GM12878 (cell line): ENCODE measurements around the gene CLIP2. TPM values are rescaled to one million over a fixed set of nuclear protein-coding genes. Genes with fewer than 3 reads are reported as not detected.

Experiments used
- ATAC-seq: fragments of 200-7000 bp; cut with Tn5 transposase; 3 replicates; pipeline ENCODE4 v1.9.1; 2020; ENCODE audit warnings: mild to moderate bottlenecking, moderate library complexity
- BruUV-seq: library from RNA; stranded (reverse); fragments of 400-500 nt; replicated peaks from 2 replicates; lab custom pipeline; 2021; lab: Mats Ljungman, UMichigan
- CTCF ChIA-PET: fragments of 300-600 bp; sonication (Branson Sonifier 250); formaldehyde crosslinking; extraction: SDS; loops from one replicate; lab custom pipeline; 2021; ENCODE audit warnings: inconsistent platforms; lab: Yijun Ruan, JAX
- POLR2A ChIA-PET: fragments of 350-600 bp; formaldehyde crosslinking; extraction: SDS; loops from one replicate; lab custom pipeline; 2021; ENCODE audit warnings: inconsistent platforms; lab: Charles Lee
- RAD21 ChIA-PET: fragments of 300-600 bp; sonication (Branson Sonifier 250); formaldehyde crosslinking; loops from one replicate; lab custom pipeline; 2023; ENCODE audit warnings: antibody characterized with exemption; ENCODE audit not compliant: unreplicated experiment; lab: Charles Lee
- SMC1A ChIA-PET: fragments of 300-600 bp; sonication (Branson Sonifier 250); formaldehyde crosslinking; loops from one replicate; lab custom pipeline; 2023; ENCODE audit not compliant: unreplicated experiment, uncharacterized antibody; lab: Charles Lee
- DNase-seq: peaks from one replicate; pipeline ENCODE4 v3.0.0-alpha.2; 2011; ENCODE audit warnings: low read depth, low spot score
- FAIRE-seq: peaks from 3 replicates; lab custom pipeline; 2011; peaks lifted over from hg19 to GRCh38; lab: Jason Lieb, UNC
- H2AFZ ChIP-seq: 2 replicates; pipeline ENCODE4 v1.6.0; 2011; ENCODE audit warnings: low read depth, low read length, control low read depth; ENCODE audit not compliant: control insufficient read depth
- H3K27ac ChIP-seq: 2 replicates; pipeline ENCODE4 v1.5.1; 2011; ENCODE audit warnings: control low read depth; ENCODE audit not compliant: control insufficient read depth, insufficient read depth
- H3K27me3 ChIP-seq, 2 experiments: replicated peaks in 1 of 2; 2 replicates each; pipeline versions ENCODE4 v1.6.0 to v1.6.1; 2011; ENCODE audit warnings: low read length in 1 of 2; ENCODE audit not compliant: control insufficient read depth in 2 of 2, insufficient read depth in 2 of 2
- H3K36me3 ChIP-seq, 2 experiments: 2 replicates each; pipeline ENCODE4 v1.5.1; 2011; ENCODE audit warnings: low read length in 1 of 2; ENCODE audit not compliant: control insufficient read depth in 2 of 2, insufficient read depth in 2 of 2
- H3K4me1 ChIP-seq: 2 replicates; pipeline ENCODE4 v1.6.1; 2011; ENCODE audit warnings: mild to moderate bottlenecking, low read length, moderate library complexity, mixed read lengths; ENCODE audit not compliant: control insufficient read depth, insufficient read depth
- H3K4me2 ChIP-seq: 2 replicates; pipeline ENCODE4 v1.6.0; 2011; ENCODE audit warnings: control low read depth; ENCODE audit not compliant: control insufficient read depth, insufficient read depth
- H3K4me3 ChIP-seq: fragments of 200-600 bp; sonication (generic); 2 replicates; pipeline ENCODE4 v1.5.1; 2016
- H3K79me2 ChIP-seq: 2 replicates; pipeline ENCODE4 v1.6.0; 2011; ENCODE audit warnings: low read length; ENCODE audit not compliant: control insufficient read depth, insufficient read depth
- H3K9ac ChIP-seq: 2 replicates; pipeline ENCODE4 v1.8.0; 2011; ENCODE audit warnings: low read length, control low read depth, mixed read lengths; ENCODE audit not compliant: control insufficient read depth, insufficient read depth
- H3K9me3 ChIP-seq: replicated peaks from 3 replicates; pipeline ENCODE4 v1.5.1; 2011; ENCODE audit warnings: mild to moderate bottlenecking, low read length; ENCODE audit not compliant: control insufficient read depth, insufficient read depth
- H4K20me1 ChIP-seq: 2 replicates; pipeline ENCODE4 v1.6.0; 2011; ENCODE audit not compliant: control insufficient read depth, insufficient read depth
- ATF2 ChIP-seq: IDR thresholded peaks from 2 replicates; pipeline ENCODE4 v1.6.1; 2012; ENCODE audit warnings: low read length, inconsistent platforms
- ATF7 ChIP-seq: fragments of 450-650 bp; IDR thresholded peaks from 2 replicates; pipeline ENCODE4 v1.6.1; 2016; ENCODE audit warnings: low read depth, mild to moderate bottlenecking
- BHLHE40 ChIP-seq, 2 experiments: fragments of 450-650 bp in 1 of 2; IDR thresholded peaks; 2 replicates each; pipeline ENCODE4 v1.6.1; 2011 to 2017; ENCODE audit warnings: low read depth in 2 of 2, borderline replicate concordance in 1 of 2, improper control_type of control experiment in 1 of 2, low read length in 1 of 2, mild to moderate bottlenecking in 1 of 2
- CBFB ChIP-seq: IDR thresholded peaks from 2 replicates; pipeline ENCODE4 v1.6.1; 2016; ENCODE audit warnings: antibody characterized with exemption, low read depth
- CREB1 ChIP-seq: IDR thresholded peaks from 2 replicates; pipeline ENCODE4 v1.6.1; 2012; ENCODE audit warnings: low read depth, mild to moderate bottlenecking, inconsistent platforms
- JUND ChIP-seq: IDR thresholded peaks from 2 replicates; pipeline ENCODE4 v1.6.1; 2012; ENCODE audit warnings: low read depth, mild to moderate bottlenecking, low read length, improper control_type of control experiment, moderate library complexity
- MTA2 ChIP-seq: fragments of 450-650 bp; IDR thresholded peaks from 2 replicates; pipeline ENCODE4 v1.6.1; 2016; ENCODE audit warnings: low read depth, mild to moderate bottlenecking, moderate library complexity
- NR2F1 ChIP-seq: fragments of 450-650 bp; conservative IDR thresholded peaks from 2 replicates; pipeline ENCODE4 v1.6.1; 2017; ENCODE audit warnings: mild to moderate bottlenecking
- NRF1 ChIP-seq: conservative IDR thresholded peaks from 2 replicates; pipeline ENCODE4 v1.6.1; 2011; ENCODE audit warnings: mild to moderate bottlenecking, low read depth, low read length, improper control_type of control experiment
- SIN3A ChIP-seq: IDR thresholded peaks from 2 replicates; pipeline ENCODE4 v1.6.1; 2012; ENCODE audit warnings: low read depth, low read length, improper control_type of control experiment
- SMARCA5 ChIP-seq: fragments of 450-650 bp; IDR thresholded peaks from 2 replicates; pipeline ENCODE4 v1.6.1; 2017; ENCODE audit warnings: mild to moderate bottlenecking
- SMC3 ChIP-seq: IDR thresholded peaks from 2 replicates; pipeline ENCODE4 v1.6.1; 2011; ENCODE audit warnings: low read length, improper control_type of control experiment, borderline replicate concordance
- STAT3 ChIP-seq: IDR thresholded peaks from 2 replicates; pipeline ENCODE4 v1.6.1; 2011; ENCODE audit warnings: low read depth, low read length, improper control_type of control experiment
- YY1 ChIP-seq: IDR thresholded peaks from 2 replicates; pipeline ENCODE4 v1.6.1; 2011; ENCODE audit warnings: low read depth, mild to moderate bottlenecking, low read length
- WGBS: methylation state at CpG from one replicate; pipeline ENCODE4 v1.1.6; 2016; ENCODE audit warnings: low lambda C conversion rate; ENCODE audit not compliant: insufficient replicate concordance, insufficient coverage; ENCODE audit errors: missing lambda C conversion rate; 5-methylcytosine and 5-hydroxymethylcytosine counted together
- in situ Hi-C: fragments of 300-500 bp; cut with MboI; formaldehyde crosslinking; loops from 9 replicates; pipeline ENCODE4 v1.14.3; 2018; ENCODE audit warnings: mixed read lengths
- intact Hi-C: fragments of 100-400 bp; cut with micrococcal nuclease; formaldehyde crosslinking; loops from one replicate; pipeline ENCODE4 v1.14.2; 2022; ENCODE audit not compliant: unreplicated experiment
- polyA plus RNA-seq, 11 experiments: library from polyadenylated mRNA; depleted of rRNA in 4 of 11; unstranded in 6 of 11; stranded (reverse) in 5 of 11; fragments of >200 nt; fragmentation: Nextera tagmentation in 4 of 11; fragmentation: Illumina TruSeq in 1 of 11; extraction: Ambion mirVana in 4 of 11; extraction: Trizol in 1 of 11; gene quantifications; 1 replicate in 1 of 11; 2 replicates in 10 of 11; pipeline versions ENCODE4 v1.2.1 to v1.2.3, GENCODE V29; 2011 to 2016; ENCODE audit warnings: inconsistent platforms in 2 of 11, missing spikeins in 2 of 11, low read depth in 1 of 11
- total RNA-seq, 4 experiments: library from RNA; depleted of rRNA in 3 of 4; stranded (reverse); fragments of >200 nt in 3 of 4; fragmentation: Illumina TruSeq in 1 of 4; extraction: Trizol in 1 of 4; gene quantifications; 2 replicates each; pipeline versions ENCODE4 v1.2.1 to v1.2.3, GENCODE V29; 2013 to 2021
- TF ChIP-seq, protein P1 (sequence below): IDR thresholded peaks from 2 replicates; pipeline ENCODE4 v1.6.1; 2012; ENCODE audit warnings: improper control_type of control experiment, low read depth, low read length; ENCODE audit not compliant: insufficient replicate concordance

The CLIP2 gene
- total and polyA plus RNA-seq, 10 of the 15 experiments (the other 5 are each of a cell fraction or from before 2014, with no cell fraction given): 0.26 to 56.3 (median 21.0) TPM

DNA sequence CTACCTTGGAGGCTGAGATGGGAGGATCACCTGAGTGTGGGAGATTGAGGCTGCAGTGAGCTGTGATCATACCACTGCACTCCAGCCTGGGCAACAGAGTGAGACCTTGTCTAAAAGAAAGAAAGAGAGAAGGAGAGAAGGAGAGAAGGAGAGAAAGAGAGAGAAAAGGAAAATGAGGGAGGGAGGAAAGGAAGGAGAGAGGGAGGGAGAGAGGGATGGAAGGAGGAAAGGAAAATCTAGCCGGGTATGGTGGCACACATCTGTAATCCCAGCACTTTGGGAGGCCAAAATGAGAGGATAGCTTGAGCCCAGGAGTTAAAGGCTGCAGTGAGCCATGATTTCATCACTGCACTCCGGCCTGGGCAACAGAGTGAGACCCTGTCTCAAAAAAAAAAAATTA is 121.6 kb downstream of the CLIP2 start:
- Histone ChIP-seq H3K4me1 (no peaks in the 10 kb centered on the region), H3K79me2 (no peaks in the 10 kb centered on the region), H3K4me3 (no peak overlapping the region), H3K27ac (no peak overlapping the region), H3K27me3 (no peaks in the 10 kb centered on the region), H3K36me3 (no peaks in the 10 kb centered on the region), H4K20me1 (no peaks in the 10 kb centered on the region), H3K9me3 (no peaks in the 10 kb centered on the region), H3K4me2 (no peak overlapping the region), H3K9ac (no peak overlapping the region), H2AFZ (no peak overlapping the region)
- intact Hi-C loops (loop anchor here (10.0 kb wide), 1 partner anchor 304 kb away; no protein-coding TSS in a partner anchor), in situ Hi-C loops (loop anchor here (10.0 kb wide), 1 partner anchor 464 kb away; no protein-coding TSS in a partner anchor)
- TF ChIP-seq STAT3 (no peak), NRF1 (no peak), BHLHE40 (IDR thresholded peaks at IDR 0.05; ENCODE audit: borderline replicate concordance in 1 of 2, low read depth in 2 of 2, low read length in 1 of 2) (no peak), CREB1 (no peak), CBFB (no peak), MTA2 (no peak), SIN3A (no peak), SMC3 (no peak), NR2F1 (no peak), ATF7 (no peak), JUND (no peak), YY1 (no peak), SMARCA5 (no peak), ATF2 (no peak)
- TF ChIP-seq, protein P1, sequence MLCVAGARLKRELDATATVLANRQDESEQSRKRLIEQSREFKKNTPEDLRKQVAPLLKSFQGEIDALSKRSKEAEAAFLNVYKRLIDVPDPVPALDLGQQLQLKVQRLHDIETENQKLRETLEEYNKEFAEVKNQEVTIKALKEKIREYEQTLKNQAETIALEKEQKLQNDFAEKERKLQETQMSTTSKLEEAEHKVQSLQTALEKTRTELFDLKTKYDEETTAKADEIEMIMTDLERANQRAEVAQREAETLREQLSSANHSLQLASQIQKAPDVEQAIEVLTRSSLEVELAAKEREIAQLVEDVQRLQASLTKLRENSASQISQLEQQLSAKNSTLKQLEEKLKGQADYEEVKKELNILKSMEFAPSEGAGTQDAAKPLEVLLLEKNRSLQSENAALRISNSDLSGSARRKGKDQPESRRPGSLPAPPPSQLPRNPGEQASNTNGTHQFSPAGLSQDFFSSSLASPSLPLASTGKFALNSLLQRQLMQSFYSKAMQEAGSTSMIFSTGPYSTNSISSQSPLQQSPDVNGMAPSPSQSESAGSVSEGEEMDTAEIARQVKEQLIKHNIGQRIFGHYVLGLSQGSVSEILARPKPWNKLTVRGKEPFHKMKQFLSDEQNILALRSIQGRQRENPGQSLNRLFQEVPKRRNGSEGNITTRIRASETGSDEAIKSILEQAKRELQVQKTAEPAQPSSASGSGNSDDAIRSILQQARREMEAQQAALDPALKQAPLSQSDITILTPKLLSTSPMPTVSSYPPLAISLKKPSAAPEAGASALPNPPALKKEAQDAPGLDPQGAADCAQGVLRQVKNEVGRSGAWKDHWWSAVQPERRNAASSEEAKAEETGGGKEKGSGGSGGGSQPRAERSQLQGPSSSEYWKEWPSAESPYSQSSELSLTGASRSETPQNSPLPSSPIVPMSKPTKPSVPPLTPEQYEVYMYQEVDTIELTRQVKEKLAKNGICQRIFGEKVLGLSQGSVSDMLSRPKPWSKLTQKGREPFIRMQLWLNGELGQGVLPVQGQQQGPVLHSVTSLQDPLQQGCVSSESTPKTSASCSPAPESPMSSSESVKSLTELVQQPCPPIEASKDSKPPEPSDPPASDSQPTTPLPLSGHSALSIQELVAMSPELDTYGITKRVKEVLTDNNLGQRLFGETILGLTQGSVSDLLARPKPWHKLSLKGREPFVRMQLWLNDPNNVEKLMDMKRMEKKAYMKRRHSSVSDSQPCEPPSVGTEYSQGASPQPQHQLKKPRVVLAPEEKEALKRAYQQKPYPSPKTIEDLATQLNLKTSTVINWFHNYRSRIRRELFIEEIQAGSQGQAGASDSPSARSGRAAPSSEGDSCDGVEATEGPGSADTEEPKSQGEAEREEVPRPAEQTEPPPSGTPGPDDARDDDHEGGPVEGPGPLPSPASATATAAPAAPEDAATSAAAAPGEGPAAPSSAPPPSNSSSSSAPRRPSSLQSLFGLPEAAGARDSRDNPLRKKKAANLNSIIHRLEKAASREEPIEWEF: no peak
- no peak for DNase-seq
- ATAC-seq: no peak
- POLR2A ChIA-PET: interaction anchor here (1.3 kb wide), 1 partner anchor 169 kb away, joined by 3 read pairs; no protein-coding TSS in a partner anchor
- SMC1A ChIA-PET: interaction anchor here (0.5 kb wide), 1 partner anchor 194 kb away, joined by 3 read pairs; no protein-coding TSS in a partner anchor
- no peak for FAIRE-seq
- no TSS peak for BruUV-seq
- CTCF ChIA-PET: interaction anchor here (1.1 to 2.0 kb wide), 4 partner anchors 8 to 204 kb away, joined by 3 to 9 read pairs (median 6); no protein-coding TSS in a partner anchor
- 66% methylated on average over 2 of the region's 2 CpGs for WGBS
- RAD21 ChIA-PET: no interaction called here
